Stomach (tissue), 9 donors: ENCODE results near the gene CEP192. TPM values are rescaled to one million over a fixed set of nuclear protein-coding genes. Genes with fewer than 3 reads are reported as not detected.

Experiments
- DNase-seq, 2 donors: peaks; one replicate each; pipeline versions ENCODE4 v3.0.0 to v3.0.0-alpha.2; 2013 to 2019
- H3K27ac ChIP-seq, 5 donors: fragments of 200-600 bp in 4 of 5; sonication (generic) in 4 of 5; one replicate each; pipeline ENCODE4 v1.5.1; 2013 to 2019; ENCODE audit warnings: mild to moderate bottlenecking in 1 of 5, moderate library complexity in 1 of 5
- H3K27me3 ChIP-seq, 3 donors: fragments of 200-600 bp; sonication (generic); one replicate each; pipeline ENCODE4 v1.5.1; 2017 to 2019; ENCODE audit warnings: mixed run types in 1 of 3
- H3K36me3 ChIP-seq, 4 donors: fragments of 200-600 bp; sonication (generic); 1 replicate in 3 of 4; 2 replicates in 1 of 4; pipeline ENCODE4 v1.5.1; 2016 to 2019
- H3K4me1 ChIP-seq, 4 donors: fragments of 200-600 bp; sonication (generic); one replicate each; pipeline ENCODE4 v1.5.1; 2016 to 2019
- H3K4me3 ChIP-seq, 4 donors: fragments of 200-600 bp; sonication (generic) in 3 of 4; one replicate each; pipeline ENCODE4 v1.5.1; 2016 to 2019; ENCODE audit warnings: mild to moderate bottlenecking in 1 of 4
- H3K9me3 ChIP-seq, 4 donors: fragments of 200-600 bp; sonication (generic); one replicate each; pipeline ENCODE4 v1.5.1; 2016 to 2019
- EP300 ChIP-seq: sonication (generic); formaldehyde crosslinking; IDR thresholded peaks from one replicate; pipeline ENCODE4 v1.6.1; 2017; ENCODE audit warnings: antibody characterized with exemption
- POLR2A ChIP-seq, 4 donors: fragments of 450-650 bp; IDR thresholded peaks; one replicate each; pipeline ENCODE4 v1.6.1; 2016; ENCODE audit warnings: antibody characterized with exemption in 4 of 4, control low read depth in 2 of 4, mild to moderate bottlenecking in 1 of 4, moderate library complexity in 1 of 4
- POLR2AphosphoS5 ChIP-seq, 3 donors: sonication (generic); formaldehyde crosslinking; IDR thresholded peaks; one replicate each; pipeline ENCODE4 v1.6.1; 2016; ENCODE audit warnings: antibody characterized with exemption in 3 of 3
- WGBS, 5 donors: extraction: QIAGEN DNeasy Blood & Tissue Kit in 3 of 5; methylation state at CpG; one replicate each; pipeline versions ENCODE4 v1.1.5 to v1.1.7; 2013 to 2018; 5-methylcytosine and 5-hydroxymethylcytosine counted together
- intact Hi-C: fragments of 100-400 bp; cut with DNase I; formaldehyde crosslinking; loops from one replicate; pipeline ENCODE4 v1.15.1; 2023; ENCODE audit warnings: low total_unique reads
- polyA plus RNA-seq, 3 donors: library from polyadenylated mRNA; stranded (reverse); fragments of 200-250 nt; gene quantifications; one replicate each; pipeline ENCODE4 v1.2.3, GENCODE V29; 2013
- total RNA-seq, 5 donors: library from RNA; depleted of rRNA; stranded (reverse); fragments of >200 nt; gene quantifications; one replicate each; pipeline versions ENCODE4 v1.1.0 to v1.2.3, GENCODE V29; 2014 to 2016
- TF ChIP-seq, protein P1 (sequence below), 7 experiments: fragments of 450-650 bp in 4 of 7; fragments of 200-600 bp in 3 of 7; sonication (generic) in 3 of 7; IDR thresholded peaks; one replicate each; pipeline ENCODE4 v1.5.1; 2016 to 2019; ENCODE audit warnings: antibody characterized with exemption in 7 of 7, control low read depth in 2 of 7, mild to moderate bottlenecking in 1 of 7
- donor health status: healthy with polysubstance abuse.
- donor health status: Bipolar disorder and iron deficiency.
- donor health status: healthy.

The CEP192 gene
- total and polyA plus RNA-seq, 8 donors: 6.4 to 55.8 (median 34.0) TPM

DNA sequence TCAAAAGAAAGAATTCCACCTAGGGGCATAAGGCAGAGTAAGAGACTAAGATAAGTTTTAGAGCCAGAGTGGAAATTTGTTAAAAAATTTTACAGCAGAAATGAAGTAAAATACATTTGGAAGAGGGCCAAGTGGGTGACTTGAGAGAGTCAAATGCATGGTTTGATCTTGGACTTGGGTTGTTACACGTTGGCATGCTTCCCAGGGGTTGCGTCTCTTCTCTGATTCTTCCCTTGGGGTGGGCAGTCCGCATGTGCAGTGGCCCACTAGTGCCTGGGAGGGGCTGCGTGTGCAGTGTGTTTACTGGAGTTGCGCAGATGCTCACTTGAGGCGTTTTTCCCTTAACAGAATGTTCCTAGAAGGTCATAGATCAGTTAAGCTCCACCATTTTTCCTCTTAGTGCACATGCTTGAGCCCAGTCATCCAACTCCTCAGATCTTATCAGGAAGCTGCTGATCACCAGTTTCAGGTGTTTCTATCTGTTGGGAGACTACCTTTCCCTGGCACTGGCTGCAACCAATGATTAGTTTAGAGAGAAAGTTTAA, 30.2 kb upstream of the CEP192 start:
- WGBS, 5 donors: 70 to 84% (median 79%) methylated on average over 6 of the region's 6 CpGs
- intact Hi-C loops: no loop called here
- Histone ChIP-seq H3K36me3 (peaks cover 11 to 71% (median 65%) of the 10 kb centered on the region in 4 donors), H3K27me3 (no peaks in the 10 kb centered on the region), H3K27ac (no peak overlapping the region), H3K9me3 (no peaks in the 10 kb centered on the region), H3K4me1 (peaks cover 0 to 11% (median 0%) of the 10 kb centered on the region in 4 donors), H3K4me3 (no peak overlapping the region)
- peak in 1 of 2 donors; percentile 35 for DNase-seq
- TF ChIP-seq EP300 (no peak), POLR2A (IDR thresholded peaks at IDR 0.05) (no peak), POLR2AphosphoS5 (IDR thresholded peaks at IDR 0.05) (no peak)
- TF ChIP-seq, protein P1, sequence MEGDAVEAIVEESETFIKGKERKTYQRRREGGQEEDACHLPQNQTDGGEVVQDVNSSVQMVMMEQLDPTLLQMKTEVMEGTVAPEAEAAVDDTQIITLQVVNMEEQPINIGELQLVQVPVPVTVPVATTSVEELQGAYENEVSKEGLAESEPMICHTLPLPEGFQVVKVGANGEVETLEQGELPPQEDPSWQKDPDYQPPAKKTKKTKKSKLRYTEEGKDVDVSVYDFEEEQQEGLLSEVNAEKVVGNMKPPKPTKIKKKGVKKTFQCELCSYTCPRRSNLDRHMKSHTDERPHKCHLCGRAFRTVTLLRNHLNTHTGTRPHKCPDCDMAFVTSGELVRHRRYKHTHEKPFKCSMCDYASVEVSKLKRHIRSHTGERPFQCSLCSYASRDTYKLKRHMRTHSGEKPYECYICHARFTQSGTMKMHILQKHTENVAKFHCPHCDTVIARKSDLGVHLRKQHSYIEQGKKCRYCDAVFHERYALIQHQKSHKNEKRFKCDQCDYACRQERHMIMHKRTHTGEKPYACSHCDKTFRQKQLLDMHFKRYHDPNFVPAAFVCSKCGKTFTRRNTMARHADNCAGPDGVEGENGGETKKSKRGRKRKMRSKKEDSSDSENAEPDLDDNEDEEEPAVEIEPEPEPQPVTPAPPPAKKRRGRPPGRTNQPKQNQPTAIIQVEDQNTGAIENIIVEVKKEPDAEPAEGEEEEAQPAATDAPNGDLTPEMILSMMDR (IDR thresholded peaks at IDR 0.05): no peak

GRCh38 chr18:12963069-12963468, 28.1 kb upstream of the CEP192 start:
- Histone ChIP-seq H3K27ac (no peak overlapping the region), H3K27me3 (no peaks in the 10 kb centered on the region), H3K36me3 (peaks cover 11 to 72% (median 67%) of the 10 kb centered on the region in 4 donors), H3K4me1 (peaks cover 0 to 11% (median 0%) of the 10 kb centered on the region in 4 donors), H3K4me3 (no peak overlapping the region), H3K9me3 (no peaks in the 10 kb centered on the region)
- WGBS, 5 donors: 91 to 100% (median 93%) methylated on average over 1 of the region's 1 CpG
- no peak for TF ChIP-seq EP300
- no peak for TF ChIP-seq POLR2AphosphoS5 (IDR thresholded peaks at IDR 0.05)
- TF ChIP-seq, protein P1 (IDR thresholded peaks at IDR 0.05): no peak
- no peak for TF ChIP-seq POLR2A (IDR thresholded peaks at IDR 0.05)
- intact Hi-C loops: no loop called here
- no peak for DNase-seq

- DNase-seq: no peak
- Histone ChIP-seq H3K27me3 (no peaks in the 10 kb centered on the region), H3K27ac (no peak overlapping the region), H3K9me3 (no peaks in the 10 kb centered on the region), H3K36me3 (peaks cover 11 to 75% (median 72%) of the 10 kb centered on the region in 4 donors), H3K4me3 (no peak overlapping the region), H3K4me1 (no peaks in the 10 kb centered on the region)
- TF ChIP-seq POLR2A (IDR thresholded peaks at IDR 0.05) (no peak), POLR2AphosphoS5 (IDR thresholded peaks at IDR 0.05) (no peak), EP300 (no peak)
- TF ChIP-seq, protein P1 (IDR thresholded peaks at IDR 0.05): no peak
- intact Hi-C loops: no loop called here
- 90 to 99% (median 91%) methylated on average over 4 of the region's 4 CpGs for WGBS, 5 donors
Observed at GRCh38 chr18:12968115-12968514, 23.0 kb upstream of the CEP192 start.

GRCh38 chr18:12968619-12969018, 22.5 kb upstream of the CEP192 start:
- TF ChIP-seq EP300 (no peak), POLR2A (IDR thresholded peaks at IDR 0.05) (no peak), POLR2AphosphoS5 (IDR thresholded peaks at IDR 0.05) (no peak)
- TF ChIP-seq, protein P1 (IDR thresholded peaks at IDR 0.05): no peak
- no peaks in the 10 kb centered on the region for H3K9me3 ChIP-seq

More at GRCh38 chr18:12968619-12969018, 22.5 kb upstream of the CEP192 start:
- 95 to 97% (median 96%) methylated on average over 6 of the region's 6 CpGs for WGBS, 5 donors
- no peaks in the 10 kb centered on the region for H3K27me3 ChIP-seq
- peaks cover 6 to 75% (median 72%) of the 10 kb centered on the region in 4 donors for H3K36me3 ChIP-seq
- no peaks in the 10 kb centered on the region for H3K4me1 ChIP-seq
- H3K27ac ChIP-seq: no peak overlapping the region
- DNase-seq: no peak
- intact Hi-C loops: no loop called here
- H3K4me3 ChIP-seq: no peak overlapping the region
